ENCODE data around the gene RPL35.

RPL35 gene

GRCh38 chr9:124875501-124875900 lies 13.7 kb upstream of the RPL35 start:
- no peaks in the 10 kb centered on the region for H3K9me3 ChIP-seq (ENCODE audit: control insufficient read depth, insufficient read depth, low read length)
- H3K27ac ChIP-seq (ENCODE audit: low read depth, low read length): no peak overlapping the region
- no peak overlapping the region for H3K9ac ChIP-seq (ENCODE audit: low read depth, low read length)
- no peak overlapping the region for H3K4me3 ChIP-seq (ENCODE audit: low read depth, low read length)
- no peaks in the 10 kb centered on the region for H3K27me3 ChIP-seq (ENCODE audit: control insufficient read depth, insufficient read depth, low read length)
- H3K4me1 ChIP-seq (ENCODE audit: control insufficient read depth, insufficient read depth, low read length): peaks cover 25% of the 10 kb centered on the region
- peaks cover 81% of the 10 kb centered on the region for H3K36me3 ChIP-seq (ENCODE audit: control insufficient read depth, insufficient read depth, low read length)

- H3K27ac ChIP-seq (ENCODE audit: low read depth, low read length): no peak overlapping the region
- H3K9ac ChIP-seq (ENCODE audit: low read depth, low read length): no peak overlapping the region
- H3K4me1 ChIP-seq (ENCODE audit: control insufficient read depth, insufficient read depth, low read length): peaks cover 18% of the 10 kb centered on the region
- no peak overlapping the region for H3K4me3 ChIP-seq (ENCODE audit: low read depth, low read length)
- peaks cover 73% of the 10 kb centered on the region for H3K36me3 ChIP-seq (ENCODE audit: control insufficient read depth, insufficient read depth, low read length)
- no peaks in the 10 kb centered on the region for H3K27me3 ChIP-seq (ENCODE audit: control insufficient read depth, insufficient read depth, low read length)
- no peaks in the 10 kb centered on the region for H3K9me3 ChIP-seq (ENCODE audit: control insufficient read depth, insufficient read depth, low read length)
Observed at GRCh38 chr9:124873664-124874063, 11.9 kb upstream of the RPL35 start.

- H3K4me3 ChIP-seq (ENCODE audit: low read depth, low read length): no peak overlapping the region
- no peaks in the 10 kb centered on the region for H3K27me3 ChIP-seq (ENCODE audit: control insufficient read depth, insufficient read depth, low read length)
- H3K36me3 ChIP-seq (ENCODE audit: control insufficient read depth, insufficient read depth, low read length): peaks cover 48% of the 10 kb centered on the region
- H3K9me3 ChIP-seq (ENCODE audit: control insufficient read depth, insufficient read depth, low read length): no peaks in the 10 kb centered on the region
- peaks cover 31% of the 10 kb centered on the region for H3K4me1 ChIP-seq (ENCODE audit: control insufficient read depth, insufficient read depth, low read length)
- H3K9ac ChIP-seq (ENCODE audit: low read depth, low read length): no peak overlapping the region
- no peak overlapping the region for H3K27ac ChIP-seq (ENCODE audit: low read depth, low read length)
Observed at GRCh38 chr9:124871156-124871561, 9.4 kb upstream of the RPL35 start.

GRCh38 chr9:124870723-124871122 lies 9.0 kb upstream of the RPL35 start:
- peak overlapping the region; percentile 5 for H3K27ac ChIP-seq (ENCODE audit: low read depth, low read length)
- 0 out of 2 replicates have a peak overlapping the region, but pooled peaks have one; percentile 94 for H3K9ac ChIP-seq (ENCODE audit: low read depth, low read length)
- H3K4me3 ChIP-seq (ENCODE audit: low read depth, low read length): peak overlapping the region; percentile 100
- H3K36me3 ChIP-seq (ENCODE audit: control insufficient read depth, insufficient read depth, low read length): peaks cover 44% of the 10 kb centered on the region
- peaks cover 31% of the 10 kb centered on the region for H3K4me1 ChIP-seq (ENCODE audit: control insufficient read depth, insufficient read depth, low read length)
- H3K9me3 ChIP-seq (ENCODE audit: control insufficient read depth, insufficient read depth, low read length): no peaks in the 10 kb centered on the region
- H3K27me3 ChIP-seq (ENCODE audit: control insufficient read depth, insufficient read depth, low read length): no peaks in the 10 kb centered on the region

- H3K27me3 ChIP-seq (ENCODE audit: control insufficient read depth, insufficient read depth, low read length): no peaks in the 10 kb centered on the region
- peak overlapping the region; percentile 94 for H3K9ac ChIP-seq (ENCODE audit: low read depth, low read length)
- no peaks in the 10 kb centered on the region for H3K9me3 ChIP-seq (ENCODE audit: control insufficient read depth, insufficient read depth, low read length)
- H3K27ac ChIP-seq (ENCODE audit: low read depth, low read length): peak overlapping the region; percentile 0
- H3K4me3 ChIP-seq (ENCODE audit: low read depth, low read length): peak overlapping the region; percentile 100
- peaks cover 31% of the 10 kb centered on the region for H3K4me1 ChIP-seq (ENCODE audit: control insufficient read depth, insufficient read depth, low read length)
- H3K36me3 ChIP-seq (ENCODE audit: control insufficient read depth, insufficient read depth, low read length): peaks cover 37% of the 10 kb centered on the region
Observed at GRCh38 chr9:124869986-124870560, 8.3 kb upstream of the RPL35 start.

- Histone ChIP-seq H3K4me3 (ENCODE audit: low read depth, low read length) (peak overlapping the region; percentile 100), H3K36me3 (ENCODE audit: control insufficient read depth, insufficient read depth, low read length) (peaks cover 32% of the 10 kb centered on the region), H3K27ac (ENCODE audit: low read depth, low read length) (peak overlapping the region; percentile 98), H3K9me3 (ENCODE audit: control insufficient read depth, insufficient read depth, low read length) (no peaks in the 10 kb centered on the region), H3K27me3 (ENCODE audit: control insufficient read depth, insufficient read depth, low read length) (no peaks in the 10 kb centered on the region), H3K9ac (ENCODE audit: low read depth, low read length) (peak overlapping the region; percentile 94), H3K4me1 (ENCODE audit: control insufficient read depth, insufficient read depth, low read length) (peaks cover 31% of the 10 kb centered on the region)
Observed at GRCh38 chr9:124869466-124869985, 7.8 kb upstream of the RPL35 start.

GRCh38 chr9:124868511-124869465 lies 7.0 kb upstream of the RPL35 start:
- H3K9ac ChIP-seq (ENCODE audit: low read depth, low read length): peak overlapping the region; percentile 94
- peak overlapping the region; percentile 100 for H3K4me3 ChIP-seq (ENCODE audit: low read depth, low read length)
- peaks cover 24% of the 10 kb centered on the region for H3K36me3 ChIP-seq (ENCODE audit: control insufficient read depth, insufficient read depth, low read length)
- H3K27me3 ChIP-seq (ENCODE audit: control insufficient read depth, insufficient read depth, low read length): no peaks in the 10 kb centered on the region
- H3K27ac ChIP-seq (ENCODE audit: low read depth, low read length): peak overlapping the region; percentile 98
- peaks cover 31% of the 10 kb centered on the region for H3K4me1 ChIP-seq (ENCODE audit: control insufficient read depth, insufficient read depth, low read length)
- no peaks in the 10 kb centered on the region for H3K9me3 ChIP-seq (ENCODE audit: control insufficient read depth, insufficient read depth, low read length)

GRCh38 chr9:124863371-124863871 lies 1.7 kb upstream of the RPL35 start:
- Histone ChIP-seq H3K27me3 (ENCODE audit: control insufficient read depth, insufficient read depth, low read length) (no peaks in the 10 kb centered on the region), H3K36me3 (ENCODE audit: control insufficient read depth, insufficient read depth, low read length) (peaks cover 28% of the 10 kb centered on the region), H3K4me1 (ENCODE audit: control insufficient read depth, insufficient read depth, low read length) (peaks cover 18% of the 10 kb centered on the region; the same call in 1 of the 2 replicates), H3K9me3 (ENCODE audit: control insufficient read depth, insufficient read depth, low read length) (no peaks in the 10 kb centered on the region), H3K4me3 (ENCODE audit: low read depth, low read length) (no peak overlapping the region), H3K9ac (ENCODE audit: low read depth, low read length) (no peak overlapping the region), H3K27ac (ENCODE audit: low read depth, low read length) (no peak overlapping the region)

- Histone ChIP-seq H3K9me3 (ENCODE audit: control insufficient read depth, insufficient read depth, low read length) (no peaks in the 10 kb centered on the region), H3K4me1 (ENCODE audit: control insufficient read depth, insufficient read depth, low read length) (peaks cover 4% of the 10 kb centered on the region; the same call in 1 of the 2 replicates), H3K4me3 (ENCODE audit: low read depth, low read length) (peak overlapping the region; percentile 88), H3K9ac (ENCODE audit: low read depth, low read length) (peak overlapping the region; percentile 99), H3K36me3 (ENCODE audit: control insufficient read depth, insufficient read depth, low read length) (peaks cover 46% of the 10 kb centered on the region), H3K27me3 (ENCODE audit: control insufficient read depth, insufficient read depth, low read length) (no peaks in the 10 kb centered on the region), H3K27ac (ENCODE audit: low read depth, low read length) (peak overlapping the region; percentile 96)
Observed at GRCh38 chr9:124860582-124861341, 995 bp downstream of the RPL35 start.

GRCh38 chr9:124859803-124860581 lies 1.8 kb downstream of the RPL35 start:
- no peaks in the 10 kb centered on the region for H3K27me3 ChIP-seq (ENCODE audit: control insufficient read depth, insufficient read depth, low read length)
- no peaks in the 10 kb centered on the region for H3K9me3 ChIP-seq (ENCODE audit: control insufficient read depth, insufficient read depth, low read length)
- peaks cover 46% of the 10 kb centered on the region for H3K36me3 ChIP-seq (ENCODE audit: control insufficient read depth, insufficient read depth, low read length)
- H3K9ac ChIP-seq (ENCODE audit: low read depth, low read length): 0 out of 2 replicates have a peak overlapping the region, but pooled peaks have one; percentile 18
- H3K4me3 ChIP-seq (ENCODE audit: low read depth, low read length): peak overlapping the region; percentile 88
- H3K27ac ChIP-seq (ENCODE audit: low read depth, low read length): peak overlapping the region; percentile 32
- H3K4me1 ChIP-seq (ENCODE audit: control insufficient read depth, insufficient read depth, low read length): peaks cover 4% of the 10 kb centered on the region; the same call in 1 of the 2 replicates

Measured in HUES48 (cell line).